ENCODE results near the gene DUSP12. TPM values are rescaled to one million over a fixed set of nuclear protein-coding genes. Genes with fewer than 3 reads are reported as not detected.

DUSP12 gene
- total and polyA plus RNA-seq, 9 of the 15 experiments (the other 6 are each of a cell fraction or from before 2014, with no cell fraction given) = 10.4 to 81.4 (median 43.6) TPM

DNA sequence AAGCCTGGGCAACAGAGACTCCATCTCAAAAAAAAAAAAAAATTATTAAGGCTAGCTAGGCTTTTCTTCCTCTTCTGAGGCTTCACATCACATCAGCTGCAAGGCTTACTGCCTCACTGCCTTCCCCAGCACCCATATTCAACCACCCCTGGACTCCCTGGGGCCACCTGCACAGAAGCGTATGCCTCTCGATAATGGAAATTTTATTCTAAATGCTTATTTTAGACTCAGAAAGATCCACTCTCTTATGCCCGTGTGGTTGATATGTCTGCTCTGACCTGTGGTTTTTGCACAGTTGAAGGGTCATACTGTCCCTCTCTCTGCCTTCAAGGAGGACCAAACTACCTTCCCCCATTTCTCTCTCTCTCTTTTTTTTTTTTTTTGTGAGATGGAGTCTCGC is 44.0 kb upstream of the DUSP12 start:
- H3K4me1 ChIP-seq (replicated peaks in 1 of 2; ENCODE audit: control insufficient read depth in 2 of 2, insufficient read depth in 2 of 2, low read length in 2 of 2) = peaks cover 3 to 21% of the 10 kb centered on the region in 2 experiments; a peak in 4 of 5 replicates
- H3K36me3 ChIP-seq (ENCODE audit: control insufficient read depth, insufficient read depth, low read length) = no peaks in the 10 kb centered on the region
- ChIA-PET CTCF (ENCODE audit: low intra/inter-chr PET ratio) (interaction anchor here (0.7 kb wide), 1 partner anchor 10 kb away, joined by 6 read pairs; no protein-coding TSS in a partner anchor), POLR2A (no interaction called here)
- ATAC-seq (no peak), FAIRE-seq (no peak), DNase-seq (ENCODE audit: extremely low read depth in 1 of 4, low spot score in 3 of 4) (no peak)
- 61% methylated on average over 4 of the region's 4 CpGs for WGBS (ENCODE audit: insufficient coverage, low coverage, missing lambda C conversion rate)
- H2AFZ ChIP-seq (ENCODE audit: low read depth, low read length) = no peak overlapping the region
- H3K4me2 ChIP-seq (ENCODE audit: insufficient read depth, low read length) = no peak overlapping the region
- no peaks in the 10 kb centered on the region for H4K20me1 ChIP-seq (replicated peaks; ENCODE audit: control insufficient read depth, insufficient read depth, low read length)
- H3K9me3 ChIP-seq (replicated peaks; ENCODE audit: control insufficient read depth, insufficient read depth, low read depth, low read length) = no peaks in the 10 kb centered on the region
- TF ChIP-seq ZBTB34 (CRISPR knock-in tag; IDR thresholded peaks at IDR 0.05) = no peak
- TF ChIP-seq KHSRP (IDR thresholded peaks at IDR 0.05) = no peak
- no peak for TF ChIP-seq MGA (IDR thresholded peaks at IDR 0.05)
- TF ChIP-seq RBM22 (IDR thresholded peaks at IDR 0.05; ENCODE audit: low read depth, low read length, poor library complexity, severe bottlenecking) = no peak
- TF ChIP-seq, protein P1, sequence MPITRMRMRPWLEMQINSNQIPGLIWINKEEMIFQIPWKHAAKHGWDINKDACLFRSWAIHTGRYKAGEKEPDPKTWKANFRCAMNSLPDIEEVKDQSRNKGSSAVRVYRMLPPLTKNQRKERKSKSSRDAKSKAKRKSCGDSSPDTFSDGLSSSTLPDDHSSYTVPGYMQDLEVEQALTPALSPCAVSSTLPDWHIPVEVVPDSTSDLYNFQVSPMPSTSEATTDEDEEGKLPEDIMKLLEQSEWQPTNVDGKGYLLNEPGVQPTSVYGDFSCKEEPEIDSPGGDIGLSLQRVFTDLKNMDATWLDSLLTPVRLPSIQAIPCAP (CRISPR knock-in tag; IDR thresholded peaks at IDR 0.05; ENCODE audit: borderline replicate concordance) = no peak
- TF ChIP-seq, protein P2, sequence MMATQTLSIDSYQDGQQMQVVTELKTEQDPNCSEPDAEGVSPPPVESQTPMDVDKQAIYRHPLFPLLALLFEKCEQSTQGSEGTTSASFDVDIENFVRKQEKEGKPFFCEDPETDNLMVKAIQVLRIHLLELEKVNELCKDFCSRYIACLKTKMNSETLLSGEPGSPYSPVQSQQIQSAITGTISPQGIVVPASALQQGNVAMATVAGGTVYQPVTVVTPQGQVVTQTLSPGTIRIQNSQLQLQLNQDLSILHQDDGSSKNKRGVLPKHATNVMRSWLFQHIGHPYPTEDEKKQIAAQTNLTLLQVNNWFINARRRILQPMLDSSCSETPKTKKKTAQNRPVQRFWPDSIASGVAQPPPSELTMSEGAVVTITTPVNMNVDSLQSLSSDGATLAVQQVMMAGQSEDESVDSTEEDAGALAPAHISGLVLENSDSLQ (IDR thresholded peaks at IDR 0.05) = no peak
- TF ChIP-seq STAG1 (CRISPR knock-in tag; IDR thresholded peaks at IDR 0.05; ENCODE audit: borderline replicate concordance) = no peak
- no peaks in the 10 kb centered on the region for H3K79me2 ChIP-seq (ENCODE audit: control insufficient read depth, insufficient read depth, low read length)
- H3K9me1 ChIP-seq (ENCODE audit: control insufficient read depth, insufficient read depth, low read length) = no peaks in the 10 kb centered on the region
- no peak overlapping the region for H3K27ac ChIP-seq (ENCODE audit: extremely low read depth, low read depth, low read length)
- no peak overlapping the region for H3K4me3 ChIP-seq
- BruUV-seq (replicated peaks) = no TSS peak
- no peak overlapping the region for H3K9ac ChIP-seq (ENCODE audit: insufficient read depth in 1 of 2, low read depth in 2 of 2, low read length in 2 of 2)
- in situ Hi-C loops (cut with MboI) = no loop called here
- H3K27me3 ChIP-seq (ENCODE audit: control insufficient read depth in 2 of 2, insufficient read depth in 2 of 2, low read length in 2 of 2) = no peaks in the 10 kb centered on the region
- intact Hi-C loops (cut with micrococcal nuclease) = no loop called here
